Vagina (tissue), 2 donors: ENCODE data around the gene NCAPG2.

Experiments used
- CTCF ChIP-seq, 3 experiments: fragments of 450-650 bp in 2 of 3; fragments of 200-600 bp in 1 of 3; sonication (generic) in 1 of 3; IDR thresholded peaks; one replicate each; pipeline ENCODE4 v1.5.1; 2017 to 2019; ENCODE audit warnings: antibody characterized with exemption in 3 of 3, mild to moderate bottlenecking in 2 of 3, moderate library complexity in 2 of 3
- POLR2A ChIP-seq, 2 donors: fragments of 450-650 bp; IDR thresholded peaks; one replicate each; pipeline ENCODE4 v1.6.1; 2017; ENCODE audit warnings: antibody characterized with exemption in 2 of 2, mild to moderate bottlenecking in 2 of 2, moderate library complexity in 2 of 2

GRCh38 chr7:158699341-158699740 is 5.3 kb downstream of the NCAPG2 start:
- TF ChIP-seq CTCF (IDR thresholded peaks at IDR 0.05) (no peak), POLR2A (IDR thresholded peaks at IDR 0.05) (no peak)
